Mononuclear cell (primary cell): ENCODE results near the gene PTRHD1. TPM values are rescaled to one million over a fixed set of nuclear protein-coding genes. Genes with fewer than 3 reads are reported as not detected.

Experiments
- H3K27me3 ChIP-seq: 2 replicates; pipeline ENCODE4 v1.6.0; 2011; ENCODE audit warnings: low read length, control low read depth; ENCODE audit not compliant: insufficient read depth
- H3K4me1 ChIP-seq: 2 replicates; pipeline ENCODE4 v1.5.1; 2011; ENCODE audit warnings: mild to moderate bottlenecking, low read length, control low read depth; ENCODE audit not compliant: insufficient read depth
- H3K4me3 ChIP-seq: 2 replicates; pipeline ENCODE4 v1.5.1; 2011; ENCODE audit warnings: mild to moderate bottlenecking, low read length, moderate library complexity
- H3K9me3 ChIP-seq: 2 replicates; pipeline ENCODE4 v1.5.1; 2011; ENCODE audit warnings: low read depth, mild to moderate bottlenecking, control low read depth, low read length
- total RNA-seq: library from RNA; depleted of rRNA; stranded (reverse); fragments of >200 nt; gene quantifications from one replicate; pipeline ENCODE4 v1.2.3, GENCODE V29; 2012

Gene PTRHD1
- total RNA-seq, 1 donor = 25.3 TPM

DNA sequence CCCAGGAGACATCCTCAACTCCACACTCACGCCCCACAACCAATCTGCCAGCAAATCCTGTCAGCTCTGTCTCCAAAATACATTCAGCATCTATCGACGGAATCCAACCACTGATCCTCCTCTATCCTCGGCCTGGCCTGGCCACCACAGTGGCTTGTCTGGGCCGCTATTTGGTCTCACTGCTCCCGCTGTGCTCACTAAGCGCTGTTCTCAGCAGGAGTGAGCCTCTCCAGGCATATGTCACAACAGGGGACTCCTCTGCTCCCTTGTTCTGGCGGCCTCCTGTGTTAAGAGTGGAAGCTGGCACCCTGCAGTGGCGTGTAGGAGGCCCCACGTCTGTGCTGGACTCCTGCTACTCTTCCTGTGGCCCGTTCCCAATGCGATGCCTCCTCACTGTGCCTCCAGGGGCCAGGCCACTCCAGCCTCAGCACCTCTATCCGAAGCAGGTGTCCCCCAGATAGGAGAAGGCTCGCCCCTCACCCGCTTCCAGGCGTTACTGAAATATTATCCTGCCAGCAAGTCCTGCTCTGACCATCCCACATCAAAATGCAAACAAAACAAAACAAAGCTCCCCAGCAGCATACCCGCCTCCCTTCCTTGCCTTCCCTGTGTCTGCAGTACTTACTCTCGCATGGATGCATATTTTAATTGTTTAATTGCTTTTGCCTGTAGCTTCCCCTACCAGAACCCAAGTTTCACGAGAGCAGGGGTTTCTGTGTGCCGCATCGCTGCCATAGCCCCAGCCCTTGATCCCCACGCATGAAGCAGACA, 39.9 kb upstream of the PTRHD1 start:
- Histone ChIP-seq H3K9me3 (no peaks in the 10 kb centered on the region), H3K27me3 (no peaks in the 10 kb centered on the region), H3K4me1 (no peaks in the 10 kb centered on the region), H3K4me3 (no peak overlapping the region)

DNA sequence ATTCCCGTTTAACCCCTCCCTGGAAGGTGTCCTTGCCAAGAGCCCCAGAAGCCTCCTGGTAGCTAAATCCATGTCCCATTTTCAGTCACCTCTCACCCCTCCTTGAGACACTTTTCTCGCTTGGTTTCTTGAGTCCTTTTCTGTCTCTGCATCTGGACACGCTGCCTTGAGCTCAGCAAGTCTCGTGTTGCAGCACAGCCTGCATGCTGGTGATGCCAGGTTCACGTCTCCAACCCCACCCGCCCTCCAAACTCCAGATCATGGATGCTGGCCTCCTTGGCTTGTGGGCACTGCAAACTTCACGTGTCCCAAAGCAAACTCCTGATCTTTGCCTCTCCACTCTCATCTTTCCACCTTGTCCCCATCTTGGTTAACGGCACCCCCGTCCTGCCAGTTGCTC, 39.3 kb upstream of the PTRHD1 start:
- Histone ChIP-seq H3K9me3 (no peaks in the 10 kb centered on the region), H3K27me3 (no peaks in the 10 kb centered on the region), H3K4me3 (no peak overlapping the region), H3K4me1 (no peaks in the 10 kb centered on the region)

DNA sequence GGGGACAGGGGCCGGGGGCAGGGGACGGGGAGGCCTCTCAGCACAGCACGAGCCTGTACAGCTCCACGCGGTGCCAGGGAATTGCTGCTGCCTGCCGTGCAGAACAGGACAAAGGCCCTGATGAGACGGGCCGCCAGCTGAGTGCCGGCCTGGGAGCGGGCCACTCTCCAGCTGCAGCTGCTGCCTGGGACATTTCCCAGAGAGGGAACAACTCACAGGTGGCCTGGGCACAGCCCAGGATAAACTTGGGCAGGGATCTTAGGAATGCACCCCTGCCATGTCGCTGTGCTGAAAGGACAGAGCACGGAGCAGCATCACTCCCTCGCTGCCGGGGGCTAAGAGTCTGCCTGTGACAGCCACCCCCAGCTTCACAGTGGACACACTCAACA, 38.9 kb upstream of the PTRHD1 start:
- Histone ChIP-seq H3K9me3 (no peaks in the 10 kb centered on the region), H3K4me1 (no peaks in the 10 kb centered on the region), H3K27me3 (no peaks in the 10 kb centered on the region), H3K4me3 (no peak overlapping the region)

DNA sequence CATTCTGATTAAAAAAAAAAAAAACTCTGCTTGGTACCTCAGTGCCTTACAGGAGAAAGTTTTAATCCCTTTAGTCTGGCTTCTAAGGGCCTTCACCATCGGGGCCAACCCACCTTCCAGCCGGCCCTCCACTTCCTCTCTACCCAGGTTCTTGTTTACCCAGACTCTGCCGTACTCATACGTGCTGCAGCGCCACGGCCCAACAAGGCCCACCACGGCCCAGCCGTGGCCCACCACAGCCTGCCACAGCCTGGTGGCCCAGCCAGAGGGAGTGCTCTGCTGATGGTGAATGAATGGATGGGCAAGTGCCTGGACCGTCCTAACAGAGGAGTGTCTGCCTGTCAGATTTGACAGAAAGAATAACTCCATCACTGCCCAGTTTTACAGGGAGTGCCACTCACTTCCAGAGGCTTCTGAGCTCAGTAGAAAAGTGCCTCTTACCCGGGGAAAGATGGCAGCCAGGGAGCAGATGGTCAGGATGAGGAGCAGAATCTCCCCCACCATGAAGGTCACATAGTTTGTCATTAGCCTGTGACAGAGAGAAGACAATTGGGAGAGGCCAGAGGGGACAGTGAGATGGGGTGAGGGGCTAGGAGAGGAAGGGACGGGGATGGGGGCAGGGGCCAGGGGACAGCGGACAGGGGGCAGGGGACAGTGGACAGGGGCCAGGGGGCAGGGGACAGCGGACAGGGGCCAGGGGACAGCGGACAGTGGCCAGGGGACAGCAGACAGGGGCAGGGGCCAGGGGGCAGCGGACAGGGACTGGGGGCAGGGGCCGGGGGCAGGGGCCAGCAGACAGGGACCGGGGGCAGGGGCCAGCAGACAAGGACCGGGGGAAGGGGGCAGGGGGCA, 38.3 kb upstream of the PTRHD1 start:
- H3K4me1 ChIP-seq = no peaks in the 10 kb centered on the region
- no peaks in the 10 kb centered on the region for H3K9me3 ChIP-seq
- no peaks in the 10 kb centered on the region for H3K27me3 ChIP-seq
- H3K4me3 ChIP-seq = no peak overlapping the region

DNA sequence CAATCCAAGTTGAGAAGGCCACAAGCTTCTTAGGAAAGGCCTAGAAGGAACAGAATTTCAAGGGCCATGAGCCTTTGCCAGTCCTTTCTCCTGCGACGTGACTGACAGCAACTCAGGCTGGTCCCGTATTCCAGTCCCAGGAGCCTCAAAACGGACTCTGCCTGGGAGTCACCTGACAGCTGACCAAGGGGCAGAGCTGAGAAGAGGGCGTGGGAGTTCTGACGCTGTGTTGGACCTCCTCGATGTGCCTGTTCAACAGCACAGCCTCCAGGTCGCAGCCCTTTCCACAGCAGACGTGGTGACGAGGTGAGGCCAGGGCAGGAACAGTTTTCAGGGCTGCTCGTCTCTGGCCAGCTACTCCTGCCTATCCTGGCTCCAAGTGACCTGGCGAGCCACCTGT, 37.6 kb upstream of the PTRHD1 start:
- H3K27me3 ChIP-seq = no peaks in the 10 kb centered on the region
- H3K9me3 ChIP-seq = no peaks in the 10 kb centered on the region
- no peak overlapping the region for H3K4me3 ChIP-seq
- no peaks in the 10 kb centered on the region for H3K4me1 ChIP-seq

DNA sequence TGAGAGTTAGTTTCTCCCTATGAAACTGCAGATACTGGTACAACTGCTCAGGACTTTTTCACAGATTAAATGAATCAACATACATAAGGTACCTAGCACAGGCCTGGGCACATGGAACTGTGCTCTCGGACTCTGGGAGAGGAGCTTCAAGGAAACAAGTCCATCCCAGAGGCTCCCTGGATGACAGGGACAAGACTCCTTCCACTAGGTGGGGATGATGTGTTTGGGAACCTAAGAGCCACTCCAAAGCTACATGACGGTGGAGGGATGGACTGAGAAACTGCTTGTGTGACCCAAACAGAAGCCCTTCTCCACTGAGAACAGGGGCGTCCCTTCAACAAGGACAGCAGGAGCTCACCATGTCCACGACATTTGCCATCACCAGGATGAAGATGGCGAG, 37.2 kb upstream of the PTRHD1 start:
- Histone ChIP-seq H3K4me1 (no peaks in the 10 kb centered on the region), H3K9me3 (no peaks in the 10 kb centered on the region), H3K4me3 (no peak overlapping the region), H3K27me3 (no peaks in the 10 kb centered on the region)

DNA sequence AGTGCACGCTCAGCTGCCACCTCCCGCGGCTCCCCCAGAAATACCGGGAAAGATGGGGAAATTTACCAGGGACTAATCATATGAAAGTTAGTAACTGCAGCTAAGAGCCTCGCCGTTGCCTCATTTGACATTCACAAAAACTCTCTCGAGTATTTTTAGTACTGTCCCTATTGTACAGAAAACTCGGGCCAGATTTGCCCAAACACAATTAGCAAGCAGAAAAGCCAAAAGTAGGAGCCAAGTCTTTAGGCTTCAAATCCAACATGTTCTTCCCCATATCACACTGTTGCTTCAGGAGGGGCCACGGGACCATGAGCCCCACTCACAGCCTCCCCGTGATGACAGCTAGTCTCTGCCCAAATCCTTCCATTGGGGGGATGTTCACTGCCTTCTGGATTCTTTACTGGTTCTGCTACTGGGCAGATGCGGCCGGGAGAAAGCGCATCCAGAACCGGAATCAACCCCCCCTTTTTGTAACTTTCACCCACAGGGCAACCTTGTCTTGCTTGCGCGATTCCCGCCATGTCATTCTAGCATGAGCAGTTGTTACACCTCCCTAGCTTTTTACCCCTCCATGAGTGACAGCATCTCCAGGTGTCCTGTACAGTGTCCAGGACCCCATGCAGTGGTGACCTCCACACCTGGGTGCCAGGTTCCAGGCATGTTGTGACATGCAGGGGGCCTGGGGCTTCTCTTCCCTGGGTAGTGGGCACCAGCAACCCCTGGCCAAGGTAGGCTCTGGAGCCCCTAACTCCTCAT, 35.2 kb upstream of the PTRHD1 start:
- H3K9me3 ChIP-seq = no peaks in the 10 kb centered on the region
- no peak overlapping the region for H3K4me3 ChIP-seq
- no peaks in the 10 kb centered on the region for H3K4me1 ChIP-seq
- H3K27me3 ChIP-seq = no peaks in the 10 kb centered on the region

DNA sequence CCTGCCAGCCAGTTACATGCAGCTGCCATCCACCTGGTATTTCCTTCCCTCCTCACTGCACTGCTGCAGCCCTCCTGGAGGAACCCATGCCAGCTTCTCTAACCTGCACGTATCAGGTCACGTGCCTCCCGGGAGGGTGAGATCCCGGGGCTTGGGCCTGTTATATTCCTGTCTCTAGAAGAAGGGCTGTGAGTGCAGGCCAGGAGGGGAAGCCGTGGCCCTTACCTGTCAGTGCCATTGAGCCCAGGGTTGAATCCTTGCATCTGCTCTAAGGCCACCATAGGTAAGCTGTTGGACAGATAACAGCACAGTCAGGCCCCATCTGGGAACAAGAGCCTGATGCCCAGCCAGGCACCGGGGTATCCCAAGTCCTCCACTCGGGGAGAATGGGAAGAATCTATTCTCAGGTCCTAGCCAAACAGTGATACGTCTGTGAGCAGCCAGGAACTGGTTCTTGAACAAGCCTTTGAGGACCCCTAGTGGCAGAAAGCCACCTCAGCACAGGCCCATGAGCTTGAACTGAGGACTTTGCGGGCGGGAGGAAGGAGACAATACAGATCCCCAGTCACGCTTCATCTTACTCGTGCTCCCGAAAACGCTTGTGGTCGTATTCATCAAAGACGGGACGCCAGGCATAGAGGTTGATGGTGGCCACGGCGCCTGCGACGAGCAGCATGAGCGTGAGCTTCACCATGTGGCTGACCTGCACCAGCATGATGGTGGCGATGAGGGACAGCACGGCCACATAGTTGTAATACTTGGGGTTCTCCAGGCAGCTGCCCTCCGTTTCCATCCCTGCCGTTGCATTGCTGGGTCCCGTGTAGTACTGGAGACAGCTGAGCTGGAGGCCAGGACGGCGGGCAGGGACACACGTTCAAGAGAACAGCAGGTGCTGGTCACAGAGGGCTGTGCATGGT, 34.4 kb upstream of the PTRHD1 start:
- no peaks in the 10 kb centered on the region for H3K4me1 ChIP-seq
- H3K4me3 ChIP-seq = no peak overlapping the region
- H3K9me3 ChIP-seq = no peaks in the 10 kb centered on the region
- no peaks in the 10 kb centered on the region for H3K27me3 ChIP-seq

DNA sequence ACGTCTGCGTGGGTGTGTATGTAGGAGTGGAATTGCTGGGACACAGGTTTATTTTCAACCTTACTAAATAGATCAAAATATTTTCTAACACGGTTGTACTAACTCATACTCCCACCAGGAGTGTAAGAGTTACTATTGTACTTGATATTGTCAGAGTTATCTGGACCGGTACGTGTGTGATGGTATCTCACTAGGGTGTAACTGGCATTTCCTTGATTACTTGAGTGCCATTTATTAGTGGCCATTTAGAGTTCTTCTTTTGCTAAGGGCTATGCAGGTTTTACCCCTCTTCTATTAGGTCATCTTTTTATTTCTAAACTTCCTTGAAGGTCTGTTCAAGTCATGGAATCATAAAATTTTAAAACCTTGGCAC, 33.6 kb upstream of the PTRHD1 start:
- no peak overlapping the region for H3K4me3 ChIP-seq
- H3K27me3 ChIP-seq = no peaks in the 10 kb centered on the region
- H3K4me1 ChIP-seq = no peaks in the 10 kb centered on the region
- H3K9me3 ChIP-seq = no peaks in the 10 kb centered on the region

DNA sequence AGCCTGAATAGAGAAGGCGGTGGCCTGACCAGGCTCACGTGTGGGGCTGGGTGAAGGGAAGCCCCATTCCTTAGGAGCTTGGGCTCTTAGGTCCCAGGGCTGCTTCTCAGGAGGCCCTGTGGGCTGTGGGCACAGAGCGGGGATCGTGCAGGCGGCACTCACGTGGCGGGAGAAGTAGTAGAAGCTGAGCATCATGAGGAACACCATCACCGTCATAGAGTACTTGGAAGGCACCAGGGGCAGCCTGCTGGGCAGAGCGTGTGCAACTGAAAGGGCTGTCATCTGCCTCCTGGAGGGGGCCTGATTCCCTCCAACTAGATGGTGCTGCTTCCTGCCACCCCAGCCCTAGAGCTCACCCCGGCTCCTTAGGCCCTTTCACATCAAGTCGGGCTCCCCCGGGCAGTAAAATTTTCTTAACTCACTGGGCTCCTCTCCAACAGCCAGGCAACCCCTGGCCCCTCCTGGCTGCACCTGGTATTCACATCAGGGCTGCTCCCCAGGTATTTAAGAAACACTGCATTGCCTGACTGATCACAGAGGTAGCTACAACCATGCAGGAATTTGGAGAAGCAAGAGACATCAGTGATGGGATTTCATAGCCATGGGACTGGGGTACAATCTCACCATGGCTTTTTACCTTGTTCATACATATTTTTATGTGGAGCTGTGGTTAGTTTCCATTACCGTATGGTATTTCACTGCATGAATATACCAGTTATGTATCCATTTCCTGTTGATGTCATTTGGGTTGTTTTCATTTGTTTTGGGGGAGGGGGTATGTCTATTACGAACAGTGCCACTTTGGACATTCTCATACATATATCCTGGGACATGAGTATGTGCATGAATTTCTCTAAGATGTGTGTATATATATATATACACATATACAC, 32.9 kb upstream of the PTRHD1 start:
- H3K9me3 ChIP-seq = no peaks in the 10 kb centered on the region
- H3K4me3 ChIP-seq = no peak overlapping the region
- no peaks in the 10 kb centered on the region for H3K27me3 ChIP-seq
- no peaks in the 10 kb centered on the region for H3K4me1 ChIP-seq

DNA sequence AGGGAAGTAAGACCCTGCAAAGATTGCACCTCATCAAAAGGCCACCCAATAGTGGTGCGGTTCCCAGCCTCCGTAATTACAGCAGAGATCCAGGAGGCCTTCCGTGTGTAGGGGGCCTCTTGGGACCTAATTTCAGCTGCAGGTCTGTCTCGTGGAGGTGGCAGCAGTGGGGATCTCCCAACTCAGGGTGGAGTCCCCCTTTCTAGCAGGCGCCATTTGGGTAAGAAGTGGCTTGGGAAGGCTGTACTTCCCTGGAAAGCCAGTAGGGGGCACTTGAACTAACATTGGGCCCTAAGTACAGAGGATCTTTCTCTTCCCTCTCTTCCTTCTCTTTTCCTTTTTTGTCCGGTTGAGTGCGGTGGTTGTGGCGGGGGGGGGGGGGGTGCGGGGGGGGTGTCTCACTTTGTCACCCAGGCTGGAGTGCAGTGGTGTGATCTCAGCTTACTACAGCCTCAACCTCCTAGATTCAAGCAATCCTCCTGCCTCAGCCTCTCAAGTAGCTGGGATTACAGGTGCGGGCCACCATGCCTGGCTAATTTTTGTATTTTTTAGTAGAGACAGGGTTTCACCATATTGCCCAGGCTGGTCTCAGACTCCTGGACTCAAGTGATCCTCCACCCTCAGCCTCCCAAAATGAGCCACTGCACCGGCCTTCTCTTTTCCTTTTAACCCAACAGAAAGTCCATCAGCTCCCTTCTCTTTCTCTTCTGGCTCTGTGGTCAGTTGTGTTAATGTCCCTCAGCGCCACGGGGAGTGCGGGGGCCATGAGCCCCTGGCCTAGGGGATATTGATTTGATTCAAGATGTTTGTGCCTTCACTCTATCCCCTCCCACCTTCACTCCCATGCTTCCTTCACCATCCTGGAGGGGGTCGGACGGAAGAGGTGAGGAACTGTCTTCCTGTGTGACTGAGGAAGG, 32.0 kb upstream of the PTRHD1 start:
- Histone ChIP-seq H3K4me3 (no peak overlapping the region), H3K9me3 (no peaks in the 10 kb centered on the region), H3K27me3 (no peaks in the 10 kb centered on the region), H3K4me1 (no peaks in the 10 kb centered on the region)

DNA sequence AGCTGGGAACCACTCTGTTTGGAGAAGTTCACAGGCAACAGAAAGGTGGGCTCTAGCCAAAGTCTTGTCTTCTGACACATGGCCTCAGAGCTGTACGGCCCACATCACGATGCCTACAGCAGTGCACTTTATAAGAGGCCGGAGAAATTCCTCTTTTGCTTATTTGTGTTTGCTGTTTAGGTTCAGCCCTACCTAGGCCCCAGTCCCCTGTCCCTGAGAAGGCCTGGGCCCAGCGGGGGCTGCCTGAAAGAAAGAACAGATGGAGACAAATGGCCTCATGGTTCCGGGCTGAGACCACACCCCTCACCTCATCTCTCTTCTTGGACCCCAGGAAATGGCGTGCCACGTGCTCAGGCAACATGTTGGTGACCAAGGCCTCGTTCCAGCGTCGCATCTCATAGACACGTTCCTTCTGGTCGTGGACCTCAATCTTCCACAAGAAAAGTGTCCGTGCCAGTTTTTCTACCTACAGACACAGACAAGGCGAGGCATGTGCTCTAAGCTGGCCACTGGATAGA, 30.9 kb upstream of the PTRHD1 start:
- Histone ChIP-seq H3K9me3 (no peaks in the 10 kb centered on the region), H3K27me3 (no peaks in the 10 kb centered on the region), H3K4me3 (no peak overlapping the region), H3K4me1 (no peaks in the 10 kb centered on the region)
